ENCODE results near the gene PBXIP1. TPM values are rescaled to one million over a fixed set of nuclear protein-coding genes. Genes with fewer than 3 reads are reported as not detected.

PBXIP1 gene
- total and polyA plus RNA-seq, 2 of the 13 experiments (the other 11 are each of a cell fraction or from before 2014, with no cell fraction given) = 16.3 to 31.9 TPM

DNA sequence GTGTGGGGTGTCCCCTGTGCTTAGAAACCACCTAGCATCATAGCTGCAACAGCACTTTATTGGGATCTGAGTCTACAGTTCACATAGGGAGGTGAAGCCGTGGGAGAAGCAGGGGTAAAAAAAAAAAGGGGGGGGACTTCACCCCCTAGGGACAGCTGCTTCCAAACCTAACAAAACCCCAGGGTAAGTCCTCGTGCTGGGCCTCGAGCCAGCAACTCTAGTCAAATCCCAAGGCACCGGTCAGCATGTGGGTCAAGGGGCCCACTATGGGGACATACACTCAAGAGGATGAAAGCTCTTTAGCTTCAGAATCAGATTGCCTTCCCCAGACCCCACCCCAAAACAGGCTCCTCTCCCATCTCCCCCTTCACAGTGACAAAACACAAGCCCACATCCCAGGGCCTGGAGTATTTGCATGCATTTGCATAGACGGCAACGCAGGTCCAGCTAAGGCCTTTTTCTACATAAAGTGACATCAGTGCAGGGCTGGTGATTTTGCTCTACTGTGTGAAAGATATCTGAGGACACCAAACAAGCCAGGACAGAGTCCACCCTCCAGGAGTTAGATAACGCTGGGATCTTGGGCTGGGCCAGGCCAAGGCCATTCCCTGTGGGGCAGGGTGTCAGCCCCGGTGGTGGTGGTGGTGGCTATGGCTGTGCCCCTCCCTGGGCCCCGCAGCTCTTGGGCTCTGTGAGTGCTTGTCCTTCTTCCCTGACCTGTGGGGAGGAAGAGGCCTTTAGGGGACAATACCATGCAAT, 11.3 kb downstream of the PBXIP1 start (continued):
- TF ChIP-seq, protein P1, sequence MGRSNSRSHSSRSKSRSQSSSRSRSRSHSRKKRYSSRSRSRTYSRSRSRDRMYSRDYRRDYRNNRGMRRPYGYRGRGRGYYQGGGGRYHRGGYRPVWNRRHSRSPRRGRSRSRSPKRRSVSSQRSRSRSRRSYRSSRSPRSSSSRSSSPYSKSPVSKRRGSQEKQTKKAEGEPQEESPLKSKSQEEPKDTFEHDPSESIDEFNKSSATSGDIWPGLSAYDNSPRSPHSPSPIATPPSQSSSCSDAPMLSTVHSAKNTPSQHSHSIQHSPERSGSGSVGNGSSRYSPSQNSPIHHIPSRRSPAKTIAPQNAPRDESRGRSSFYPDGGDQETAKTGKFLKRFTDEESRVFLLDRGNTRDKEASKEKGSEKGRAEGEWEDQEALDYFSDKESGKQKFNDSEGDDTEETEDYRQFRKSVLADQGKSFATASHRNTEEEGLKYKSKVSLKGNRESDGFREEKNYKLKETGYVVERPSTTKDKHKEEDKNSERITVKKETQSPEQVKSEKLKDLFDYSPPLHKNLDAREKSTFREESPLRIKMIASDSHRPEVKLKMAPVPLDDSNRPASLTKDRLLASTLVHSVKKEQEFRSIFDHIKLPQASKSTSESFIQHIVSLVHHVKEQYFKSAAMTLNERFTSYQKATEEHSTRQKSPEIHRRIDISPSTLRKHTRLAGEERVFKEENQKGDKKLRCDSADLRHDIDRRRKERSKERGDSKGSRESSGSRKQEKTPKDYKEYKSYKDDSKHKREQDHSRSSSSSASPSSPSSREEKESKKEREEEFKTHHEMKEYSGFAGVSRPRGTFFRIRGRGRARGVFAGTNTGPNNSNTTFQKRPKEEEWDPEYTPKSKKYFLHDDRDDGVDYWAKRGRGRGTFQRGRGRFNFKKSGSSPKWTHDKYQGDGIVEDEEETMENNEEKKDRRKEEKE (IDR thresholded peaks at IDR 0.05) = no peak
- no peak for TF ChIP-seq ZNF557 (CRISPR knock-in tag; IDR thresholded peaks at IDR 0.05)
- TF ChIP-seq ZNF333 (CRISPR knock-in tag; IDR thresholded peaks at IDR 0.05; ENCODE audit: borderline replicate concordance) = no peak
- TF ChIP-seq ZNF768 (CRISPR knock-in tag; IDR thresholded peaks at IDR 0.05) = peak; percentile 37; the same call in 1 of the 2 replicates
- TF ChIP-seq KAT8 (CRISPR knock-in tag; IDR thresholded peaks at IDR 0.05) = peak; percentile 78
- TF ChIP-seq SUZ12 (IDR thresholded peaks at IDR 0.05; ENCODE audit: low read depth, low read length) = no peak
- TF ChIP-seq, protein P2, sequence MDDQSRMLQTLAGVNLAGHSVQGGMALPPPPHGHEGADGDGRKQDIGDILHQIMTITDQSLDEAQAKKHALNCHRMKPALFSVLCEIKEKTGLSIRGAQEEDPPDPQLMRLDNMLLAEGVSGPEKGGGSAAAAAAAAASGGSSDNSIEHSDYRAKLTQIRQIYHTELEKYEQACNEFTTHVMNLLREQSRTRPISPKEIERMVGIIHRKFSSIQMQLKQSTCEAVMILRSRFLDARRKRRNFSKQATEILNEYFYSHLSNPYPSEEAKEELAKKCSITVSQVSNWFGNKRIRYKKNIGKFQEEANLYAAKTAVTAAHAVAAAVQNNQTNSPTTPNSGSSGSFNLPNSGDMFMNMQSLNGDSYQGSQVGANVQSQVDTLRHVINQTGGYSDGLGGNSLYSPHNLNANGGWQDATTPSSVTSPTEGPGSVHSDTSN (CRISPR knock-in tag; IDR thresholded peaks at IDR 0.05; ENCODE audit: borderline replicate concordance) = no peak
- TF ChIP-seq, protein P3, sequence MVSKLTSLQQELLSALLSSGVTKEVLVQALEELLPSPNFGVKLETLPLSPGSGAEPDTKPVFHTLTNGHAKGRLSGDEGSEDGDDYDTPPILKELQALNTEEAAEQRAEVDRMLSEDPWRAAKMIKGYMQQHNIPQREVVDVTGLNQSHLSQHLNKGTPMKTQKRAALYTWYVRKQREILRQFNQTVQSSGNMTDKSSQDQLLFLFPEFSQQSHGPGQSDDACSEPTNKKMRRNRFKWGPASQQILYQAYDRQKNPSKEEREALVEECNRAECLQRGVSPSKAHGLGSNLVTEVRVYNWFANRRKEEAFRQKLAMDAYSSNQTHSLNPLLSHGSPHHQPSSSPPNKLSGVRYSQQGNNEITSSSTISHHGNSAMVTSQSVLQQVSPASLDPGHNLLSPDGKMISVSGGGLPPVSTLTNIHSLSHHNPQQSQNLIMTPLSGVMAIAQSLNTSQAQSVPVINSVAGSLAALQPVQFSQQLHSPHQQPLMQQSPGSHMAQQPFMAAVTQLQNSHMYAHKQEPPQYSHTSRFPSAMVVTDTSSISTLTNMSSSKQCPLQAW (CRISPR knock-in tag; IDR thresholded peaks at IDR 0.05) = peak; percentile 84
- no peak; the same call in 1 of the 2 replicates for TF ChIP-seq NRL (CRISPR knock-in tag; IDR thresholded peaks at IDR 0.05; ENCODE audit: borderline replicate concordance)
- peak; percentile 36; the same call in 1 of the 2 replicates for TF ChIP-seq ZBTB20 (CRISPR knock-in tag; IDR thresholded peaks at IDR 0.05; ENCODE audit: borderline replicate concordance, low read depth)
- TF ChIP-seq CHCHD3 (CRISPR knock-in tag; IDR thresholded peaks at IDR 0.05) = no peak
- TF ChIP-seq EZH2 (conservative IDR thresholded peaks at IDR 0.05; ENCODE audit: low read depth, low read length) = no peak
- TF ChIP-seq, protein P4, sequence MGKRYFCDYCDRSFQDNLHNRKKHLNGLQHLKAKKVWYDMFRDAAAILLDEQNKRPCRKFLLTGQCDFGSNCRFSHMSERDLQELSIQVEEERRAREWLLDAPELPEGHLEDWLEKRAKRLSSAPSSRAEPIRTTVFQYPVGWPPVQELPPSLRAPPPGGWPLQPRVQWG (CRISPR knock-in tag; IDR thresholded peaks at IDR 0.05; ENCODE audit: borderline replicate concordance, low read depth) = no peak
- TF ChIP-seq ZFP82 (CRISPR knock-in tag; IDR thresholded peaks at IDR 0.05; ENCODE audit: borderline replicate concordance) = no peak
- TF ChIP-seq CBX5 (CRISPR knock-in tag; IDR thresholded peaks at IDR 0.05; ENCODE audit: borderline replicate concordance) = no peak; the same call in 1 of the 2 replicates
- TF ChIP-seq, protein P5, sequence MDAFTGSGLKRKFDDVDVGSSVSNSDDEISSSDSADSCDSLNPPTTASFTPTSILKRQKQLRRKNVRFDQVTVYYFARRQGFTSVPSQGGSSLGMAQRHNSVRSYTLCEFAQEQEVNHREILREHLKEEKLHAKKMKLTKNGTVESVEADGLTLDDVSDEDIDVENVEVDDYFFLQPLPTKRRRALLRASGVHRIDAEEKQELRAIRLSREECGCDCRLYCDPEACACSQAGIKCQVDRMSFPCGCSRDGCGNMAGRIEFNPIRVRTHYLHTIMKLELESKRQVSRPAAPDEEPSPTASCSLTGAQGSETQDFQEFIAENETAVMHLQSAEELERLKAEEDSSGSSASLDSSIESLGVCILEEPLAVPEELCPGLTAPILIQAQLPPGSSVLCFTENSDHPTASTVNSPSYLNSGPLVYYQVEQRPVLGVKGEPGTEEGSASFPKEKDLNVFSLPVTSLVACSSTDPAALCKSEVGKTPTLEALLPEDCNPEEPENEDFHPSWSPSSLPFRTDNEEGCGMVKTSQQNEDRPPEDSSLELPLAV (CRISPR knock-in tag; conservative IDR thresholded peaks at IDR 0.05; ENCODE audit: low read depth) = no peak
- TF ChIP-seq KDM6A (CRISPR knock-in tag; IDR thresholded peaks at IDR 0.05; ENCODE audit: low read depth) = peak; percentile 88
- no peak for TF ChIP-seq KLF15 (CRISPR knock-in tag; IDR thresholded peaks at IDR 0.05; ENCODE audit: borderline replicate concordance)
- TF ChIP-seq, protein P6, sequence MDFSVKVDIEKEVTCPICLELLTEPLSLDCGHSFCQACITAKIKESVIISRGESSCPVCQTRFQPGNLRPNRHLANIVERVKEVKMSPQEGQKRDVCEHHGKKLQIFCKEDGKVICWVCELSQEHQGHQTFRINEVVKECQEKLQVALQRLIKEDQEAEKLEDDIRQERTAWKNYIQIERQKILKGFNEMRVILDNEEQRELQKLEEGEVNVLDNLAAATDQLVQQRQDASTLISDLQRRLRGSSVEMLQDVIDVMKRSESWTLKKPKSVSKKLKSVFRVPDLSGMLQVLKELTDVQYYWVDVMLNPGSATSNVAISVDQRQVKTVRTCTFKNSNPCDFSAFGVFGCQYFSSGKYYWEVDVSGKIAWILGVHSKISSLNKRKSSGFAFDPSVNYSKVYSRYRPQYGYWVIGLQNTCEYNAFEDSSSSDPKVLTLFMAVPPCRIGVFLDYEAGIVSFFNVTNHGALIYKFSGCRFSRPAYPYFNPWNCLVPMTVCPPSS (IDR thresholded peaks at IDR 0.05) = no peak
- TF ChIP-seq ZNF431 (CRISPR knock-in tag; IDR thresholded peaks at IDR 0.05; ENCODE audit: borderline replicate concordance, low read depth) = no peak
